Fibroblast of lung (primary cell): ENCODE measurements around the gene KLHL17.

Source experiments
- CTCF ChIP-seq, 2 donors: IDR thresholded peaks in 1 of 2; conservative IDR thresholded peaks in 1 of 2; 1 replicate in 1 of 2; 2 replicates in 1 of 2; pipeline ENCODE4 v1.5.1; 2011 to 2012; ENCODE audit warnings: low read length in 2 of 2, control low read depth in 1 of 2, inconsistent platforms in 1 of 2, low read depth in 1 of 2, mild to moderate bottlenecking in 1 of 2
- EZH2 ChIP-seq: IDR thresholded peaks from 2 replicates; pipeline ENCODE4 v1.5.1; 2012; ENCODE audit warnings: low read length, control low read depth, mild to moderate bottlenecking; ENCODE audit errors: missing control alignments

DNA sequence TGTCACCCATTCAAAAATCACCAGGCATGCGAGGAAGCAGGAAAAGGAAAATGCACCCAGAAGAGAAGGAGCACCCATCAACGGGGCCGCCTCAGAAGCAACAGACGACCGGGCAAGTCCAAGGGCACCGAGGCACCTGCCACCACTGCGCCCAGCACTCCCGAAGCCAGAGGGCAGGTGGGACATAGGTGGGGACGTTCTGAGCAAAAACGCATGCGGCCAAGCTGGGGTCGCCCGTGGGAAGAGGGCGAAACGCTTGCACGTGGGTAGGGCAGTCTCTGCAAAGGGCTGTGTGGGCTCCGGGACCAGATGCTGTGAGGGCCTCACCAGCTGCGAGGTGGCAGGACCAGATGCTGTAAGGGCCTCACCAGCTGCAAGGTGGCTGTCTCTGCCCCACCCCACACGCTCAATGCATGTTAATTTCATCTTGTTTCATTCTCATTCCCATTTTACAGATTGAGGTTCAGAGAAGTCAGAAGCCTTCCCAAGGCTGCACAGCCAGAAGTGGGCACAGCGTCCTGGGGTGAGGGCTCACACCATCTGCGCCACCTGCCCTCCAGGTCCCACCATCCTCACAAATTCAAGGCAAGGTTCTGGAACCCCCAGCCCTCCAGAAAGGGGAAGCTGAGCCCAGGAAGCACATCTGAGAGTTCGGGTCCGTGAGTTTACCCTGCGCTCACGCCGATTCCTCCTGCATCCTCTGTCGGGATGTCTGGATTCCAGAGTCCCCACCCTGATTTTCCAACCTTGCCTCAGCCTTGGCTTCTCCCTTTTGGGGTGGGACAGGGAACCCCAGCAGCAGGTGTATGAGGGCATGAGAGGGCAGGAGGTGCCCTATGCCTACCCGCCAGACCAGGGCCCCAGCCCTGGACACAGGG lies 44.9 kb upstream of the KLHL17 start:
- TF ChIP-seq CTCF (conservative IDR thresholded peaks at IDR 0.05 in 1 of 2, IDR thresholded peaks at IDR 0.05 in 1 of 2; ENCODE audit: low read depth in 1 of 2, low read length in 2 of 2) (no peak), EZH2 (no peak)
